Neural cell (in vitro differentiated cells): ENCODE measurements around the gene CCDC88C. TPM values are rescaled to one million over a fixed set of nuclear protein-coding genes. Genes with fewer than 3 reads are reported as not detected.

Experiments used
- H2AFZ ChIP-seq: fragments of 200-600, 300-800 bp; sonication (generic), shearing (Covaris generic); 2 replicates; pipeline ENCODE4 v1.6.0; 2014; ENCODE audit warnings: low read depth, mild to moderate bottlenecking, antibody characterized with exemption, low read length, moderate library complexity
- H3F3A ChIP-seq: fragments of 200-600 bp; shearing (Covaris generic); 2 replicates; pipeline ENCODE4 v1.6.1; 2016; ENCODE audit warnings: mild to moderate bottlenecking, moderate library complexity, mixed read lengths, antibody characterized with exemption, low read length; ENCODE audit not compliant: insufficient read depth, poor library complexity, severe bottlenecking
- H3K27ac ChIP-seq: fragments of 200-600, 300-800 bp; sonication (generic), shearing (Covaris generic); 2 replicates; pipeline ENCODE4 v1.5.1; 2014; ENCODE audit warnings: mild to moderate bottlenecking, low read length, moderate library complexity
- H3K27me3 ChIP-seq: fragments of 300-800, 200-600 bp; sonication (generic), shearing (Covaris generic); 2 replicates; pipeline ENCODE4 v1.6.0; 2014; ENCODE audit warnings: mild to moderate bottlenecking, low read depth, low read length, moderate library complexity; ENCODE audit not compliant: insufficient read depth
- H3K36me3 ChIP-seq: fragments of 300-800, 200-600 bp; sonication (generic), shearing (Covaris generic); 2 replicates; pipeline ENCODE4 v1.5.1; 2014; ENCODE audit warnings: mild to moderate bottlenecking, antibody characterized with exemption, low read length, moderate library complexity; ENCODE audit not compliant: insufficient read depth
- H3K4me2 ChIP-seq: fragments of 300-800, 200-600 bp; sonication (generic), shearing (Covaris generic); 2 replicates; pipeline ENCODE4 v1.6.0; 2014; ENCODE audit warnings: mild to moderate bottlenecking, low read length
- H3K4me3 ChIP-seq: fragments of 300-800, 200-600 bp; sonication (generic), shearing (Covaris generic); 2 replicates; pipeline ENCODE4 v1.5.1; 2014; ENCODE audit warnings: mild to moderate bottlenecking, low read length, moderate library complexity
- H3K79me2 ChIP-seq: fragments of 200-600 bp; shearing (Covaris generic); replicated peaks from 2 replicates; pipeline ENCODE4 v1.6.0; 2014; ENCODE audit warnings: mild to moderate bottlenecking, low read length, moderate library complexity; ENCODE audit not compliant: insufficient read depth
- H3K9ac ChIP-seq: fragments of 300-800, 200-600 bp; sonication (generic), shearing (Covaris generic); 2 replicates; pipeline ENCODE4 v1.6.1; 2016; ENCODE audit warnings: mild to moderate bottlenecking, low read length, mixed read lengths
- H3K9me2 ChIP-seq: fragments of 200-600 bp; shearing (Covaris generic); 2 replicates; pipeline ENCODE4 v1.6.1; 2016; ENCODE audit warnings: mild to moderate bottlenecking, low read length, mixed read lengths; ENCODE audit not compliant: insufficient read depth
- H3K9me3 ChIP-seq: fragments of 200-600, 300-800 bp; sonication (generic), shearing (Covaris generic); 2 replicates; pipeline ENCODE4 v1.6.1; 2016; ENCODE audit warnings: mild to moderate bottlenecking, mixed run types, low read length, moderate library complexity, mixed read lengths
- H4K20me1 ChIP-seq: fragments of 200-600 bp; shearing (Covaris generic); 2 replicates; pipeline ENCODE4 v1.6.1; 2016; ENCODE audit warnings: mild to moderate bottlenecking, mixed run types; ENCODE audit not compliant: insufficient read depth
- CTCF ChIP-seq: fragments of 450-650 bp; IDR thresholded peaks from 2 replicates; pipeline ENCODE4 v1.5.1; 2014; ENCODE audit warnings: antibody characterized with exemption, mild to moderate bottlenecking, moderate library complexity; ENCODE audit not compliant: poor library complexity, severe bottlenecking
- EP300 ChIP-seq: fragments of 450-650 bp; conservative IDR thresholded peaks from 2 replicates; pipeline ENCODE4 v1.6.1; 2014; ENCODE audit warnings: antibody characterized with exemption, mild to moderate bottlenecking, moderate library complexity; ENCODE audit not compliant: poor library complexity, severe bottlenecking
- EZH2 ChIP-seq: fragments of 200-600, 300-800 bp; shearing (Covaris generic), sonication (generic); IDR thresholded peaks from 2 replicates; pipeline ENCODE4 v1.6.1; 2014; ENCODE audit warnings: antibody characterized with exemption, low read length, borderline replicate concordance, mild to moderate bottlenecking; ENCODE audit not compliant: insufficient read depth, poor library complexity, severe bottlenecking
- MXI1 ChIP-seq: fragments of 450-650 bp; conservative IDR thresholded peaks from 2 replicates; pipeline ENCODE4 v1.6.1; 2014; ENCODE audit warnings: antibody characterized with exemption, mild to moderate bottlenecking; ENCODE audit not compliant: poor library complexity, severe bottlenecking
- POLR2AphosphoS5 ChIP-seq: IDR thresholded peaks from 2 replicates; pipeline ENCODE4 v1.6.1; 2012
- RAD21 ChIP-seq: fragments of 450-650 bp; conservative IDR thresholded peaks from 2 replicates; pipeline ENCODE4 v1.6.1; 2014; ENCODE audit warnings: antibody characterized with exemption, mild to moderate bottlenecking, moderate library complexity
- REST ChIP-seq: IDR thresholded peaks from 2 replicates; pipeline ENCODE4 v1.6.1; 2012; ENCODE audit warnings: borderline replicate concordance
- SMC3 ChIP-seq: fragments of 450-650 bp; conservative IDR thresholded peaks from 2 replicates; pipeline ENCODE4 v1.6.1; 2014; ENCODE audit warnings: antibody characterized with exemption, mild to moderate bottlenecking, moderate library complexity; ENCODE audit not compliant: poor library complexity
- TAF1 ChIP-seq: IDR thresholded peaks from 2 replicates; pipeline ENCODE4 v1.6.1; 2012; ENCODE audit warnings: low read depth
- polyA plus RNA-seq: library from polyadenylated mRNA; depleted of rRNA; stranded (reverse); fragments of >200 nt; gene quantifications from 2 replicates; pipeline ENCODE4 v1.2.3, GENCODE V29; 2014

Gene CCDC88C
- polyA plus RNA-seq, 1 donor from 2014 or later, result 20.1 TPM

GRCh38 chr14:91289464-91289863, 128.2 kb downstream of the CCDC88C start:
- no peaks in the 10 kb centered on the region for H3K27me3 ChIP-seq
- no peaks in the 10 kb centered on the region for H3K79me2 ChIP-seq
- H2AFZ ChIP-seq, result no peak overlapping the region
- H3K4me3 ChIP-seq, result no peak overlapping the region
- H3K36me3 ChIP-seq, result no peaks in the 10 kb centered on the region
- TF ChIP-seq EZH2, result no peak
- TF ChIP-seq CTCF, result no peak
- no peak for TF ChIP-seq EP300
- TF ChIP-seq POLR2AphosphoS5, result no peak
- H3F3A ChIP-seq, result no peaks in the 10 kb centered on the region
- no peak overlapping the region for H3K9ac ChIP-seq
- H3K27ac ChIP-seq, result no peak overlapping the region
- no peaks in the 10 kb centered on the region for H3K9me3 ChIP-seq
- H4K20me1 ChIP-seq, result no peaks in the 10 kb centered on the region
- no peaks in the 10 kb centered on the region for H3K9me2 ChIP-seq
- no peak overlapping the region for H3K4me2 ChIP-seq

- H3K9me3 ChIP-seq, result no peaks in the 10 kb centered on the region
- no peaks in the 10 kb centered on the region for H3K27me3 ChIP-seq
- H3K4me2 ChIP-seq, result no peak overlapping the region
- H3K79me2 ChIP-seq, result no peaks in the 10 kb centered on the region
- no peak for TF ChIP-seq SMC3
- TF ChIP-seq POLR2AphosphoS5, result no peak
- TF ChIP-seq REST, result no peak
- no peak for TF ChIP-seq CTCF
- TF ChIP-seq RAD21, result no peak
- no peak for TF ChIP-seq EZH2
- no peak for TF ChIP-seq EP300
- no peak for TF ChIP-seq TAF1
- TF ChIP-seq MXI1, result no peak
- H4K20me1 ChIP-seq, result no peaks in the 10 kb centered on the region
- H3K27ac ChIP-seq, result no peak overlapping the region
- no peaks in the 10 kb centered on the region for H3F3A ChIP-seq
- H3K9ac ChIP-seq, result no peak overlapping the region
- H3K9me2 ChIP-seq, result no peaks in the 10 kb centered on the region
- H3K36me3 ChIP-seq, result no peaks in the 10 kb centered on the region
- H2AFZ ChIP-seq, result no peak overlapping the region
- H3K4me3 ChIP-seq, result no peak overlapping the region
These were observed 128.7 kb downstream of the CCDC88C start for GRCh38 chr14:91288876-91289275.
